ENCODE data around the gene ZNRF2. TPM values are rescaled to one million over a fixed set of nuclear protein-coding genes. Genes with fewer than 3 reads are reported as not detected.

The ZNRF2 gene
- total and polyA plus RNA-seq, 2 of the 4 experiments (the other 2 are of a cell fraction) = 0.31 to 0.54 TPM

DNA sequence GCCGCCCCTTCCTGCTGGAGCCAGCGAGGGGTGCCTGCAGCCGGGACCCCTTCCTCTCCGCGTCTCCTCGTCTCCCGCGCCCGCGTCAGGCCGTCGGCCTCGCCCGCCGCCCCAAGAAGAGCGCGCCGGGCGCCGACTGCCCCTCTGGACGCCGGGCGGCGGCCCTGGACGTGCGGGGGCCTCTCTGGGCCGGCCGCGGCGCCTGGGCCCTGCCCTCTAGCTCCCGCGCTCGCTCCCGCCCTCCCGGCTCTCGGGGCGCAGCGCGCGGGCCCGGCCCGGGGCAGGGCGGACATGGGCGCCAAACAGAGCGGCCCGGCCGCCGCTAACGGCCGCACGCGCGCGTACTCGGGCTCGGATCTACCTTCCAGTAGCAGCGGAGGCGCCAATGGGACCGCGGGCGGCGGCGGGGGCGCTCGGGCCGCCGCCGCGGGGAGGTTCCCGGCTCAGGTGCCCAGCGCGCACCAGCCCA lies 704 bp downstream of the ZNRF2 start:
- no peaks in the 10 kb centered on the region for H3K4me1 ChIP-seq (ENCODE audit: control insufficient read depth, insufficient read depth, low read length)
- no TSS peak for BruUV-seq (replicated peaks)
- no peak overlapping the region for H3K4ac ChIP-seq (ENCODE audit: low read depth, low read length)
- no peak overlapping the region; the same call in 1 of the 2 replicates for H3K27ac ChIP-seq (ENCODE audit: insufficient read depth, low read length)
- no peak overlapping the region for H2BK20ac ChIP-seq (ENCODE audit: low read depth, low read length)
- no peak overlapping the region for H3K14ac ChIP-seq (replicated peaks; ENCODE audit: low read depth, low read length)
- H4K91ac ChIP-seq (ENCODE audit: insufficient read depth, low read depth, low read length) = no peak overlapping the region
- H3K79me1 ChIP-seq (ENCODE audit: low read depth in 1 of 2, low read length in 2 of 2) = no peaks in the 10 kb centered on the region
- no peak overlapping the region for H2BK15ac ChIP-seq (ENCODE audit: low read depth, low read length)
- 0% methylated on average over 30 of the region's 72 CpGs; no CpG with 5 or more reads in 1 of the 2 experiments for WGBS, 2 experiments (ENCODE audit: extremely low coverage in 2 of 2, insufficient read length in 1 of 2)
- H2AK9ac ChIP-seq (replicated peaks; ENCODE audit: low read depth, low read length, poor library complexity) = no peak overlapping the region
- H3K27me3 ChIP-seq (ENCODE audit: control insufficient read depth, insufficient read depth, low read length) = 0 out of 2 replicates have a peak, but pooled peaks cover 2% of the 10 kb centered on the region
- H3K36me3 ChIP-seq (ENCODE audit: control insufficient read depth, insufficient read depth, low read length) = no peaks in the 10 kb centered on the region
- H3K9ac ChIP-seq (ENCODE audit: low read depth, low read length) = no peak overlapping the region; the same call in 1 of the 2 replicates
- H4K5ac ChIP-seq (ENCODE audit: low read depth, low read length) = no peak overlapping the region
- peak overlapping the region; percentile 96 for H2AFZ ChIP-seq (replicated peaks; ENCODE audit: low read length, poor library complexity)
- TF ChIP-seq SMC3 (IDR thresholded peaks at IDR 0.05; ENCODE audit: low read depth, low read length) (no peak), BHLHE40 (IDR thresholded peaks at IDR 0.05; ENCODE audit: low read depth, low read length) (no peak), CHD1 (IDR thresholded peaks at IDR 0.05; ENCODE audit: low read depth, low read length) (no peak), MAFK (IDR thresholded peaks at IDR 0.05; ENCODE audit: low read depth, low read length) (no peak), RCOR1 (IDR thresholded peaks at IDR 0.05; ENCODE audit: insufficient replicate concordance, low read length) (no peak), RAD21 (IDR thresholded peaks at IDR 0.05; ENCODE audit: low read length) (no peak), POLR2A (IDR thresholded peaks at IDR 0.05; ENCODE audit: low read depth, low read length) (no peak), RFX5 (IDR thresholded peaks at IDR 0.05; ENCODE audit: low read depth, low read length) (no peak), CEBPB (IDR thresholded peaks at IDR 0.05; ENCODE audit: low read depth, low read length) (no peak)
- TF ChIP-seq, protein P1, sequence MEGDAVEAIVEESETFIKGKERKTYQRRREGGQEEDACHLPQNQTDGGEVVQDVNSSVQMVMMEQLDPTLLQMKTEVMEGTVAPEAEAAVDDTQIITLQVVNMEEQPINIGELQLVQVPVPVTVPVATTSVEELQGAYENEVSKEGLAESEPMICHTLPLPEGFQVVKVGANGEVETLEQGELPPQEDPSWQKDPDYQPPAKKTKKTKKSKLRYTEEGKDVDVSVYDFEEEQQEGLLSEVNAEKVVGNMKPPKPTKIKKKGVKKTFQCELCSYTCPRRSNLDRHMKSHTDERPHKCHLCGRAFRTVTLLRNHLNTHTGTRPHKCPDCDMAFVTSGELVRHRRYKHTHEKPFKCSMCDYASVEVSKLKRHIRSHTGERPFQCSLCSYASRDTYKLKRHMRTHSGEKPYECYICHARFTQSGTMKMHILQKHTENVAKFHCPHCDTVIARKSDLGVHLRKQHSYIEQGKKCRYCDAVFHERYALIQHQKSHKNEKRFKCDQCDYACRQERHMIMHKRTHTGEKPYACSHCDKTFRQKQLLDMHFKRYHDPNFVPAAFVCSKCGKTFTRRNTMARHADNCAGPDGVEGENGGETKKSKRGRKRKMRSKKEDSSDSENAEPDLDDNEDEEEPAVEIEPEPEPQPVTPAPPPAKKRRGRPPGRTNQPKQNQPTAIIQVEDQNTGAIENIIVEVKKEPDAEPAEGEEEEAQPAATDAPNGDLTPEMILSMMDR (conservative IDR thresholded peaks at IDR 0.05; ENCODE audit: low read depth, low read length) = no peak
- peak overlapping the region; percentile 77 for H3K4me3 ChIP-seq (ENCODE audit: insufficient read depth, low read depth, low read length)
- intact Hi-C loops (cut with micrococcal nuclease) = loop anchor here (2.0 to 5.0 kb wide), 2 partner anchors 62 to 128 kb away; no protein-coding TSS in a partner anchor
- no peaks in the 10 kb centered on the region for H3K9me1 ChIP-seq (ENCODE audit: insufficient read depth, low read length)
- H3K23ac ChIP-seq (ENCODE audit: low read depth, low read length) = no peak overlapping the region
- no peak overlapping the region for H4K8ac ChIP-seq (ENCODE audit: low read depth in 2 of 2, low read length in 2 of 2)
- H3K4me2 ChIP-seq (ENCODE audit: low read depth, low read length) = no peak overlapping the region
- H4K20me1 ChIP-seq (ENCODE audit: insufficient read depth, low read length) = no peaks in the 10 kb centered on the region
- in situ Hi-C loops (cut with MboI; ENCODE audit: low sequenced_read_pairs) = no loop called here
- no peaks in the 10 kb centered on the region for H3K9me3 ChIP-seq (ENCODE audit: control insufficient read depth, insufficient read depth, low read length)
- DNase-seq = peak; percentile 8
- ATAC-seq (ENCODE audit: low read depth) = peak; percentile 32
- no peak overlapping the region for H2BK120ac ChIP-seq (ENCODE audit: low read depth, low read length)
- ChIA-PET CTCF (no interaction called here), POLR2A (ENCODE audit: unreplicated experiment) (no interaction called here)
- H2BK5ac ChIP-seq (ENCODE audit: low read depth, low read length, poor library complexity, severe bottlenecking) = peak overlapping the region; percentile 53
- dilution Hi-C loops (cut with HindIII; ENCODE audit: low sequenced_read_pairs, unreplicated experiment) = no loop called here
- no peak overlapping the region for H3K18ac ChIP-seq (ENCODE audit: low read depth, low read length)
- no peak overlapping the region for H2AK5ac ChIP-seq (ENCODE audit: low read depth, low read length)
- H3K56ac ChIP-seq (ENCODE audit: extremely low read depth, insufficient read depth, low read length) = no peak overlapping the region

Data from IMR-90 (cell line).